Hair follicle dermal papilla cell (primary cell): ENCODE data around the gene IKBIP. TPM values are rescaled to one million over a fixed set of nuclear protein-coding genes. Genes with fewer than 3 reads are reported as not detected.
A peak's percentile ranks its signal among the peaks of the same experiment; 100 is the strongest.

Source experiments
- small RNA-seq: library from RNA; depleted of rRNA; stranded (forward); fragments of <200 nt; gene quantifications from one replicate; pipeline ENCODE3, GENCODE V24; 2012
- total RNA-seq: library from RNA; depleted of rRNA; stranded (reverse); fragments of >200 nt; gene quantifications from 2 replicates; pipeline ENCODE4 v1.2.3, GENCODE V29; 2012

IKBIP gene
- 39.7 and 47.1 TPM in 2 replicates for total RNA-seq

GRCh38 chr12:98644712-98645571 lies at the start of gene IKBIP, which contains the start of gene APAF1:
Gene IKBIP, minus strand, starts transcription at chr12:98644788. Its CDS starts 87 bp downstream, at chr12:98644701.
Gene APAF1, plus strand, starts transcription at chr12:98645290. Its CDS starts 3,070 bp downstream, at chr12:98648360.

GRCh38 chr12:98593351-98594049 lies 51.1 kb downstream of the IKBIP start, which contains the start of gene SLC25A3:
Gene SLC25A3, plus strand, starts transcription at chr12:98593686. Its CDS starts 293 bp downstream, at chr12:98593979.

Small RNAs within 50 kb of the gene (small RNA-seq; reads per million reads assigned to genes)
- 97.6 reads per million, percentile 98 among the genes with 10 or more reads in this experiment for gene SNORA53

Other genes starting within 250 kb of the IKBIP start
- gene TMPO, start 129.2 kb downstream of the IKBIP start, total RNA-seq: 31.1 and 43.8 TPM in 2 replicates
- 675 and 971 TPM in 2 replicates for gene SLC25A3, start 51.1 kb downstream of the IKBIP start, total RNA-seq
- 12.8 and 17.8 TPM in 2 replicates for gene APAF1, start 502 bp upstream of the IKBIP start, total RNA-seq